Panc1 (cell line): ENCODE data around the gene NUTF2. TPM values are rescaled to one million over a fixed set of nuclear protein-coding genes. Genes with fewer than 3 reads are reported as not detected.

Experiments used
- ATAC-seq: fragments of 200-7000 bp; cut with Tn5 transposase; 2 replicates; pipeline ENCODE4 v1.9.1; 2020; ENCODE audit warnings: mild to moderate bottlenecking, moderate library complexity
- BruUV-seq: library from RNA; stranded (reverse); fragments of 400-500 nt; replicated peaks from 2 replicates; lab custom pipeline; 2021; lab: Mats Ljungman, UMichigan
- CTCF ChIA-PET: fragments of 300-600 bp; sonication (Branson Sonifier 250); formaldehyde crosslinking; loops from one replicate; lab custom pipeline; 2022; ENCODE audit warnings: antibody characterized with exemption; lab: Charles Lee
- POLR2A ChIA-PET: fragments of 300-600 bp; sonication (Branson Sonifier 250); formaldehyde crosslinking; loops from one replicate; lab custom pipeline; 2022; ENCODE audit warnings: antibody characterized with exemption; lab: Charles Lee
- DNase-seq: peaks from one replicate; pipeline ENCODE4 v3.0.0-alpha.2; 2010; ENCODE audit warnings: low read depth, low spot score
- H3K27ac ChIP-seq: 2 replicates; pipeline ENCODE4 v1.5.1; 2011; ENCODE audit warnings: mild to moderate bottlenecking, low read length, inconsistent platforms
- H3K27me3 ChIP-seq: fragments of 200-500 bp; sonication (Bioruptor generic); 2 replicates; pipeline ENCODE4 v1.6.0; 2014; ENCODE audit warnings: low read length, inconsistent platforms; ENCODE audit not compliant: control insufficient read depth, insufficient read depth
- H3K36me3 ChIP-seq: fragments of 200-500 bp; sonication (Bioruptor generic); 2 replicates; pipeline ENCODE4 v1.5.1; 2014; ENCODE audit warnings: inconsistent platforms, mild to moderate bottlenecking, low read length, moderate library complexity; ENCODE audit not compliant: control insufficient read depth, insufficient read depth
- H3K4me1 ChIP-seq: 2 replicates; pipeline ENCODE4 v1.5.1; 2011; ENCODE audit warnings: inconsistent platforms, mild to moderate bottlenecking, low read length, moderate library complexity; ENCODE audit not compliant: control insufficient read depth, insufficient read depth
- H3K4me3 ChIP-seq, 2 experiments: 2 replicates each; pipeline ENCODE4 v1.5.1; 2011 to 2012; ENCODE audit warnings: low read depth in 2 of 2, low read length in 2 of 2, mild to moderate bottlenecking in 2 of 2, inconsistent platforms in 1 of 2, moderate library complexity in 1 of 2
- H3K9me3 ChIP-seq: fragments of 200-500 bp; sonication (Bioruptor generic); 2 replicates; pipeline ENCODE4 v1.5.1; 2014; ENCODE audit warnings: low read depth, mild to moderate bottlenecking, inconsistent platforms, low read length, moderate library complexity; ENCODE audit not compliant: control insufficient read depth, insufficient read depth
- POLR2AphosphoS5 ChIP-seq: IDR thresholded peaks from 2 replicates; pipeline ENCODE4 v1.6.1; 2012; ENCODE audit warnings: mild to moderate bottlenecking, low read depth, low read length, moderate library complexity
- SIN3A ChIP-seq: IDR thresholded peaks from 2 replicates; pipeline ENCODE4 v1.6.1; 2012; ENCODE audit warnings: low read depth, mild to moderate bottlenecking, low read length, moderate library complexity, borderline replicate concordance; ENCODE audit not compliant: insufficient read depth
- TCF7L2 ChIP-seq: IDR thresholded peaks from 2 replicates; pipeline ENCODE4 v1.6.1; 2011; ENCODE audit warnings: mild to moderate bottlenecking, low read depth, low read length, inconsistent platforms
- in situ Hi-C: cut with HindIII; loops from 2 replicates; pipeline ENCODE4 v1.10.0; 2016; ENCODE audit warnings: low sequenced_read_pairs, low pct_unique_long_range_greater_than_20kb
- intact Hi-C: fragments of 100-400 bp; cut with micrococcal nuclease; formaldehyde crosslinking; loops from one replicate; pipeline ENCODE4 v1.10.0; 2022; ENCODE audit not compliant: unreplicated experiment
- total RNA-seq: library from RNA; stranded (reverse); gene quantifications from one replicate; pipeline ENCODE4 v1.2.1, GENCODE V29; 2021; ENCODE audit not compliant: unreplicated experiment
- TF ChIP-seq, protein P1 (sequence below): fragments of 450-650 bp; IDR thresholded peaks from 2 replicates; pipeline ENCODE4 v1.5.1; 2017; ENCODE audit warnings: mild to moderate bottlenecking
- TF ChIP-seq, protein P2 (sequence below), 2 experiments: IDR thresholded peaks; 2 replicates each; pipeline ENCODE4 v1.6.1; 2011 to 2012; ENCODE audit warnings: low read depth in 2 of 2, control low read depth in 1 of 2, low read length in 1 of 2, mild to moderate bottlenecking in 1 of 2, moderate library complexity in 1 of 2; ENCODE audit not compliant: insufficient read depth in 1 of 2

Gene NUTF2
- total RNA-seq, 1 experiment from 2014 or later = 119 TPM

DNA sequence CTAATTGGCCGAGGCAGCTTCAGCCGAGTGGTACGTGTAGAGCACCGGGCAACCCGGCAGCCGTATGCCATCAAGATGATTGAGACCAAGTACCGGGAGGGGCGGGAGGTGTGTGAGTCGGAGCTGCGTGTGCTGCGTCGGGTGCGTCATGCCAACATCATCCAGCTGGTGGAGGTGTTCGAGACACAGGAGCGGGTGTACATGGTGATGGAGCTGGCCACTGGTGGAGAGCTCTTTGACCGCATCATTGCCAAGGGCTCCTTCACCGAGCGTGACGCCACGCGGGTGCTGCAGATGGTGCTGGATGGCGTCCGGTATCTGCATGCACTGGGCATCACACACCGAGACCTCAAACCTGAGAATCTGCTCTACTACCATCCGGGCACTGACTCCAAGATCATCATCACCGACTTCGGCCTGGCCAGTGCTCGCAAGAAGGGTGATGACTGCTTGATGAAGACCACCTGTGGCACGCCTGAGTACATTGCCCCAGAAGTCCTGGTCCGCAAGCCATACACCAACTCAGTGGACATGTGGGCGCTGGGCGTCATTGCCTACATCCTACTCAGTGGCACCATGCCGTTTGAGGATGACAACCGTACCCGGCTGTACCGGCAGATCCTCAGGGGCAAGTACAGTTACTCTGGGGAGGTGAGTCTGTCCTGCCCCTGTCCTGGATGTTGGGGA lies 62.5 kb downstream of the NUTF2 start:
- H3K4me1 ChIP-seq = no peaks in the 10 kb centered on the region
- H3K4me3 ChIP-seq = no peak overlapping the region
- H3K36me3 ChIP-seq = no peaks in the 10 kb centered on the region
- DNase-seq (no peak), ATAC-seq (no peak)
- TF ChIP-seq, protein P1, sequence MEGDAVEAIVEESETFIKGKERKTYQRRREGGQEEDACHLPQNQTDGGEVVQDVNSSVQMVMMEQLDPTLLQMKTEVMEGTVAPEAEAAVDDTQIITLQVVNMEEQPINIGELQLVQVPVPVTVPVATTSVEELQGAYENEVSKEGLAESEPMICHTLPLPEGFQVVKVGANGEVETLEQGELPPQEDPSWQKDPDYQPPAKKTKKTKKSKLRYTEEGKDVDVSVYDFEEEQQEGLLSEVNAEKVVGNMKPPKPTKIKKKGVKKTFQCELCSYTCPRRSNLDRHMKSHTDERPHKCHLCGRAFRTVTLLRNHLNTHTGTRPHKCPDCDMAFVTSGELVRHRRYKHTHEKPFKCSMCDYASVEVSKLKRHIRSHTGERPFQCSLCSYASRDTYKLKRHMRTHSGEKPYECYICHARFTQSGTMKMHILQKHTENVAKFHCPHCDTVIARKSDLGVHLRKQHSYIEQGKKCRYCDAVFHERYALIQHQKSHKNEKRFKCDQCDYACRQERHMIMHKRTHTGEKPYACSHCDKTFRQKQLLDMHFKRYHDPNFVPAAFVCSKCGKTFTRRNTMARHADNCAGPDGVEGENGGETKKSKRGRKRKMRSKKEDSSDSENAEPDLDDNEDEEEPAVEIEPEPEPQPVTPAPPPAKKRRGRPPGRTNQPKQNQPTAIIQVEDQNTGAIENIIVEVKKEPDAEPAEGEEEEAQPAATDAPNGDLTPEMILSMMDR = no peak
- TF ChIP-seq, protein P2, sequence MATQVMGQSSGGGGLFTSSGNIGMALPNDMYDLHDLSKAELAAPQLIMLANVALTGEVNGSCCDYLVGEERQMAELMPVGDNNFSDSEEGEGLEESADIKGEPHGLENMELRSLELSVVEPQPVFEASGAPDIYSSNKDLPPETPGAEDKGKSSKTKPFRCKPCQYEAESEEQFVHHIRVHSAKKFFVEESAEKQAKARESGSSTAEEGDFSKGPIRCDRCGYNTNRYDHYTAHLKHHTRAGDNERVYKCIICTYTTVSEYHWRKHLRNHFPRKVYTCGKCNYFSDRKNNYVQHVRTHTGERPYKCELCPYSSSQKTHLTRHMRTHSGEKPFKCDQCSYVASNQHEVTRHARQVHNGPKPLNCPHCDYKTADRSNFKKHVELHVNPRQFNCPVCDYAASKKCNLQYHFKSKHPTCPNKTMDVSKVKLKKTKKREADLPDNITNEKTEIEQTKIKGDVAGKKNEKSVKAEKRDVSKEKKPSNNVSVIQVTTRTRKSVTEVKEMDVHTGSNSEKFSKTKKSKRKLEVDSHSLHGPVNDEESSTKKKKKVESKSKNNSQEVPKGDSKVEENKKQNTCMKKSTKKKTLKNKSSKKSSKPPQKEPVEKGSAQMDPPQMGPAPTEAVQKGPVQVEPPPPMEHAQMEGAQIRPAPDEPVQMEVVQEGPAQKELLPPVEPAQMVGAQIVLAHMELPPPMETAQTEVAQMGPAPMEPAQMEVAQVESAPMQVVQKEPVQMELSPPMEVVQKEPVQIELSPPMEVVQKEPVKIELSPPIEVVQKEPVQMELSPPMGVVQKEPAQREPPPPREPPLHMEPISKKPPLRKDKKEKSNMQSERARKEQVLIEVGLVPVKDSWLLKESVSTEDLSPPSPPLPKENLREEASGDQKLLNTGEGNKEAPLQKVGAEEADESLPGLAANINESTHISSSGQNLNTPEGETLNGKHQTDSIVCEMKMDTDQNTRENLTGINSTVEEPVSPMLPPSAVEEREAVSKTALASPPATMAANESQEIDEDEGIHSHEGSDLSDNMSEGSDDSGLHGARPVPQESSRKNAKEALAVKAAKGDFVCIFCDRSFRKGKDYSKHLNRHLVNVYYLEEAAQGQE (IDR thresholded peaks at IDR 0.05; ENCODE audit: insufficient read depth in 1 of 2, low read depth in 2 of 2, low read length in 1 of 2) = no peak
- no peak for TF ChIP-seq SIN3A
- no peak for TF ChIP-seq POLR2AphosphoS5
- TF ChIP-seq TCF7L2 = no peak
- POLR2A ChIA-PET = no interaction called here
- in situ Hi-C loops = no loop called here
- no peaks in the 10 kb centered on the region for H3K9me3 ChIP-seq
- CTCF ChIA-PET = interaction anchor here (0.6 kb wide), 1 partner anchor 16 kb away, joined by 6 read pairs; the partner anchor contains the start of gene PSKH1
- H3K27me3 ChIP-seq = no peaks in the 10 kb centered on the region
- no TSS peak for BruUV-seq
- intact Hi-C loops = no loop called here
- no peak overlapping the region for H3K27ac ChIP-seq

DNA sequence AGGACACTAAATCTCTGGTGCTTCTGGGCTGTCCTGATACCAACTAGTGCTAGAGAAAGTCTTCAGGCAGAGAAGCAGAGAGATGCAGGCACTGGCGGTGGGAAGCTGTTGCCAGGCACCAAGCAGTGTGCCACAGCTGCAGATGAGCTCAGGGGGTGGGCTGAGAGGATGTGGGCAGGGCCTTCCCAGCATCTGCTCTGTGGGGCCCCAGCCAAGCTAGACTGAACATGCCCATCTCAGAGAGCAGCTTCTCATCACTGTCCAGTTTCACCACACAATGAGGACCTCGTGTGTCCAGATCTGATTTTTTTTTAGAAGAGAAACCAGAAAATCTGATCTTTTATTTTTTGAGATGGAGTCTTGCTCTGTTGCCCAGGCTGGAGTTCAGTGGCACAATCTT lies 63.4 kb downstream of the NUTF2 start:
- CTCF ChIA-PET = no interaction called here
- Histone ChIP-seq H3K27me3 (no peaks in the 10 kb centered on the region), H3K4me1 (no peaks in the 10 kb centered on the region), H3K4me3 (no peak overlapping the region), H3K9me3 (no peaks in the 10 kb centered on the region), H3K27ac (no peak overlapping the region), H3K36me3 (no peaks in the 10 kb centered on the region)
- DNase-seq = no peak
- POLR2A ChIA-PET = no interaction called here
- no TSS peak for BruUV-seq
- TF ChIP-seq, protein P1 = no peak
- TF ChIP-seq POLR2AphosphoS5 = no peak
- no peak for TF ChIP-seq TCF7L2
- TF ChIP-seq, protein P2 (IDR thresholded peaks at IDR 0.05; ENCODE audit: insufficient read depth in 1 of 2, low read depth in 2 of 2, low read length in 1 of 2) = no peak
- TF ChIP-seq SIN3A = no peak
- intact Hi-C loops = no loop called here
- in situ Hi-C loops = no loop called here
- ATAC-seq = no peak
